Stimulated activated effector memory CD8-positive, alpha-beta T cell treated with anti-CD3 and anti-CD28 coated beads, Interleukin-12 subunit alpha, Interleukin-12 subunit beta, amount 100 ng/mL, for 72 hours (primary cell): Measurements from ENCODE around the gene HORMAD2.
A peak's percentile ranks its signal among the peaks of the same experiment; 100 is the strongest.

Source experiments
- ATAC-seq: fragments of 150-1000 bp; cut with Tn5 transposase; 2 replicates; pipeline ENCODE4 v1.10.0; 2021
- DNase-seq, 2 donors: peaks; one replicate each; pipeline ENCODE4 v3.0.0; 2021 to 2022; ENCODE audit warnings: low spot score in 2 of 2
- H3K27ac Mint-ChIP-seq: one replicate; pipeline ENCODE4 v1.8.0; 2022; ENCODE audit warnings: mild to moderate bottlenecking, mixed read lengths
- H3K36me3 Mint-ChIP-seq: one replicate; pipeline ENCODE4 v1.8.0; 2022; ENCODE audit warnings: mild to moderate bottlenecking, mixed read lengths
- H3K4me1 Mint-ChIP-seq: one replicate; pipeline ENCODE4 v1.8.0; 2022; ENCODE audit warnings: mixed read lengths
- H3K4me3 Mint-ChIP-seq: one replicate; pipeline ENCODE4 v1.8.0; 2022; ENCODE audit warnings: mild to moderate bottlenecking, mixed read lengths
- H3K9me3 Mint-ChIP-seq: one replicate; pipeline ENCODE4 v1.8.0; 2022; ENCODE audit warnings: mixed read lengths

HORMAD2 gene

GRCh38 chr22:30183271-30183670 is 103.0 kb downstream of the HORMAD2 start:
- ATAC-seq (no peak), DNase-seq (peak in 1 of 2 donors; percentile 36)
- Mint-ChIP-seq H3K36me3 (no peaks in the 10 kb centered on the region), H3K4me3 (peak overlapping the region; percentile 17), H3K27ac (peak overlapping the region; percentile 87), H3K4me1 (peaks cover 41% of the 10 kb centered on the region), H3K9me3 (no peaks in the 10 kb centered on the region)

GRCh38 chr22:30183861-30184278 is 103.6 kb downstream of the HORMAD2 start:
- ATAC-seq (peak; percentile 87), DNase-seq (peak in 1 of 2 donors; percentile 47)
- Mint-ChIP-seq H3K4me1 (peaks cover 35% of the 10 kb centered on the region), H3K27ac (peak overlapping the region; percentile 87), H3K4me3 (peak overlapping the region; percentile 17), H3K36me3 (no peaks in the 10 kb centered on the region), H3K9me3 (no peaks in the 10 kb centered on the region)

DNA sequence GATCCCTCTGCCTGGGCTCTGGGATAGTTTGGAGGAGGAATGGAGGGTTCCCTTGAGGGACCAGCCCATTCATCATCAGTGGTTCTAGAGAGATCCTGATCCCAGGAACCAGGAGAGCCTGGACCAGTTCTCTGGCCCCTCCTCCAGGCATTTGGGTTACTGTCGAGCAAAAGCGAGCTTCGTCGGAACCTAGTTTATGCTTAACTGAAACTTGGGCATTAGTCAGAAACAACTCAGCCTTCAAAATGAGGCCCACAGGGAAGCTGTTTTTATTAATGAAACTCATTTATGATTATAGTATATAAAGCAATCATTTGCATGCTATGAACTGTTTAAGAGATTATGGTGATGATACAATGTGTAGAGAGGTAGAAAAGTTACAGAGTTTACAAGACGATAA is 104.9 kb downstream of the HORMAD2 start:
- no peaks in the 10 kb centered on the region for H3K9me3 Mint-ChIP-seq
- peak overlapping the region; percentile 17 for H3K4me3 Mint-ChIP-seq
- peak in 1 of 2 donors; percentile 55 for DNase-seq
- peaks cover 42% of the 10 kb centered on the region for H3K4me1 Mint-ChIP-seq
- H3K27ac Mint-ChIP-seq, result peak overlapping the region; percentile 87
- no peaks in the 10 kb centered on the region for H3K36me3 Mint-ChIP-seq
- peak; percentile 60 for ATAC-seq

DNA sequence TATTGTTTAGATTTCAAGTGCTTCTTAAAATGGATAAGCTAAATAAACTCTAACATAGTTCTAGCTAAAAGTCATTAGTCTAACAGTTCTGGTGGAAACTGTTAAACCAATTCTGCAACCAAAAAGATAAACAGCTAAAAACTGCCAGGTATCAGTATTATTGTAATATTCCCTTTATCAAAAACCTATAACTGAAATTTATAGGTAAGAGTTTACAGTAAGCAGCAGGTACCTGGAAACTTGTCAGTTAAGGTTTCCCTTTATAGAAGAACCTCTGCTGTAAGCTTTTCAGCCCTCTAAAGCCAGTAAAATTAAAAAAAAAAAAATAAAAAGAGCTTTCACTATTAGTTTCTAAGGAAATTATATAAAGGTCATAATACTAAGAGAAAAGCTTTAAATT is 105.3 kb downstream of the HORMAD2 start:
- peak overlapping the region; percentile 87 for H3K27ac Mint-ChIP-seq
- no peaks in the 10 kb centered on the region for H3K36me3 Mint-ChIP-seq
- peaks cover 46% of the 10 kb centered on the region for H3K4me1 Mint-ChIP-seq
- H3K9me3 Mint-ChIP-seq, result no peaks in the 10 kb centered on the region
- DNase-seq (no peak), ATAC-seq (no peak)
- no peak overlapping the region for H3K4me3 Mint-ChIP-seq

- no peak for ATAC-seq
- H3K36me3 Mint-ChIP-seq, result no peaks in the 10 kb centered on the region
- DNase-seq, result no peak
- H3K4me3 Mint-ChIP-seq, result no peak overlapping the region
- no peaks in the 10 kb centered on the region for H3K9me3 Mint-ChIP-seq
- H3K4me1 Mint-ChIP-seq, result peaks cover 51% of the 10 kb centered on the region
- no peak overlapping the region for H3K27ac Mint-ChIP-seq
These were observed 105.8 kb downstream of the HORMAD2 start for GRCh38 chr22:30186041-30186440.

DNA sequence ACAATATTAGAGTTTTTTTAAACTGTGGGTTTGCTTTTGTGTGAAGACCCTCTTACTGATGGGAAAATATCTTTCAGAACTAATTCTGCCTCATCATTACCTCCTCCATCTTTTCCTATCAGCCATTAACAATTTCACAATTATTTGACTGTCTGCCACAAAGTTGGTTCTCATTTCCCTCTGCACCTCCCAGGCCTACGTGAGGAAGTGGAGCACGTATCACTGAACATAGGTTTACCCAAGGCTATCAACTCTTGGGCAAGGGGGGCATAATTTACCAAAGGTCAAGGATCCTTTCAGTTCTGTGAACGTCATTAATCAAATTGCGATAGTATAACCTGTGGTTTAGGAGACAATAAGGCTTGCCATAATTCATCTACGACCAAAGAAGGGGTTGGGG is 106.2 kb downstream of the HORMAD2 start:
- Mint-ChIP-seq H3K27ac (no peak overlapping the region), H3K4me1 (peaks cover 55% of the 10 kb centered on the region), H3K9me3 (no peaks in the 10 kb centered on the region), H3K36me3 (no peaks in the 10 kb centered on the region), H3K4me3 (no peak overlapping the region)
- no peak for DNase-seq
- no peak for ATAC-seq

- H3K36me3 Mint-ChIP-seq, result no peaks in the 10 kb centered on the region
- no peaks in the 10 kb centered on the region for H3K9me3 Mint-ChIP-seq
- DNase-seq, result no peak
- no peak overlapping the region for H3K4me3 Mint-ChIP-seq
- peaks cover 58% of the 10 kb centered on the region for H3K4me1 Mint-ChIP-seq
- no peak for ATAC-seq
- H3K27ac Mint-ChIP-seq, result no peak overlapping the region
These were observed 106.8 kb downstream of the HORMAD2 start for GRCh38 chr22:30187094-30187493.

DNA sequence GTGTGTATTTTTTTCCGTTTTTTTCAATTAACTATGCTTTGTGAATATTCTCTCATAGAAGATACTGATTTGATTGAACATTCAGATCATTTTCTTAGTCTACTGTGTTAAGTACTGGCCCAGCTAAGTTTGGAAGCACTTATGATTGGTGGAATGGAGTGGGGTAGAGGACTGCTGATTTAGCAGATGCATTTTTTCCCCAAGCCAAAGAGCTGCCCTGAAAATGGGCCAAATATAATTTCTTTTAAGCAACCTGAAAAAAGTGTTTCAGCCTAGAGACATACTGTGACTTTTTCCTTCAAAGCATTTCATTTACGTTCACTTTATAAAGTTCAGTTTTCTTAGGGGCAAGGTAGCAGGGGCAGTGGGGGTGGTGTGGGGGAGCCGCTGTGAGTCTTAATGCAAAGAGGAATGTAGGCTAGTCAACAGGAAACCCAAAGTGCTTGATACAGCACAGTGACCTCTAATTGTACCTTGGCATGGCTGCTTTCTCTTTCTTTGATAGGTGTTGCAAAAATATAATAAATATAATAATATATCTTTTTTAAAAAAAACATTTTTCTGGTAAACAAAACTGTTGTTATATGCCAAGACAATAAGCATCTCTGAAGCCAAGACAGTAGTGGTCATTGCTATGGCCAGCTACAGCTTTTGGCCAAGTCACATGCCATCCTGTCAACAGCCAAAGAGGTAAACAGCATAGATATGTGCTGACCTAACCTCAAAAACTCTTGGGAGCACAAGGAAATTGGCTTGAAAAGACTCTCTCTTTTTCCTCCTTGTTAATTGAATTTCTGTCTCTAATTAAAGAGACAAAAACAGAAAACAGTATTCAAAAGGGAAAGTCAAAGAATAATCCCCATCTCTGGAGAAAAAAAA is 107.5 kb downstream of the HORMAD2 start:
- Mint-ChIP-seq H3K4me3 (no peak overlapping the region), H3K36me3 (no peaks in the 10 kb centered on the region), H3K27ac (no peak overlapping the region), H3K4me1 (peaks cover 64% of the 10 kb centered on the region), H3K9me3 (no peaks in the 10 kb centered on the region)
- DNase-seq (no peak), ATAC-seq (no peak)

GRCh38 chr22:30188911-30189310 is 108.6 kb downstream of the HORMAD2 start:
- Mint-ChIP-seq H3K36me3 (no peaks in the 10 kb centered on the region), H3K4me1 (peaks cover 62% of the 10 kb centered on the region), H3K9me3 (no peaks in the 10 kb centered on the region), H3K4me3 (no peak overlapping the region), H3K27ac (no peak overlapping the region)
- ATAC-seq, result no peak
- no peak for DNase-seq

DNA sequence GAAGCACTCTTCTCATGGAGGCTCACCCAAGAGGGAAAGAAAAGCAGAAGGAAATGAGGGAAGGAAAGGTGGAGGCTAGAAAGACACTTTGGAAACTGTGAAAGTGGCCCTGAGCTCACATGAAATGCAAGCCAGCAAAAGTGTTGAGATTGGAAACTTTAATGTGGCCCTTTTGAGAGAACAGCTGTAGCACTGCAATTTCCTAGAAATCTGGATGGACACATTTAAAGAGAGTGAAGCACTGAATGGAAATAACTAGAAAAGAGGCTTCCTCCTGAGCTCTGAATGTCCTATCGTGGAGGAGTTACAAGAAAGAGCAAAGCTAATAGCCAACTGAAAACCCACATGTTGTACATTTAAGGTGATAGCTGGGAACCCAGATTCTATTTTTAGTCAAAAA is 110.3 kb downstream of the HORMAD2 start:
- DNase-seq (no peak), ATAC-seq (no peak)
- no peak overlapping the region for H3K4me3 Mint-ChIP-seq
- H3K27ac Mint-ChIP-seq, result peak overlapping the region; percentile 23
- peaks cover 60% of the 10 kb centered on the region for H3K4me1 Mint-ChIP-seq
- no peaks in the 10 kb centered on the region for H3K9me3 Mint-ChIP-seq
- H3K36me3 Mint-ChIP-seq, result no peaks in the 10 kb centered on the region

- no peaks in the 10 kb centered on the region for H3K9me3 Mint-ChIP-seq
- DNase-seq, result no peak
- H3K4me3 Mint-ChIP-seq, result no peak overlapping the region
- H3K36me3 Mint-ChIP-seq, result no peaks in the 10 kb centered on the region
- no peak overlapping the region for H3K27ac Mint-ChIP-seq
- peaks cover 66% of the 10 kb centered on the region for H3K4me1 Mint-ChIP-seq
- ATAC-seq, result no peak
These were observed 110.9 kb downstream of the HORMAD2 start for GRCh38 chr22:30191040-30191701.

- no peaks in the 10 kb centered on the region for H3K9me3 Mint-ChIP-seq
- H3K4me3 Mint-ChIP-seq, result no peak overlapping the region
- ATAC-seq, result no peak
- H3K36me3 Mint-ChIP-seq, result no peaks in the 10 kb centered on the region
- DNase-seq, result no peak
- H3K4me1 Mint-ChIP-seq, result peaks cover 65% of the 10 kb centered on the region
- no peak overlapping the region for H3K27ac Mint-ChIP-seq
These were observed 112.2 kb downstream of the HORMAD2 start for GRCh38 chr22:30192427-30192826.

- Mint-ChIP-seq H3K4me3 (no peak overlapping the region), H3K4me1 (peaks cover 63% of the 10 kb centered on the region), H3K27ac (no peak overlapping the region), H3K9me3 (no peaks in the 10 kb centered on the region), H3K36me3 (no peaks in the 10 kb centered on the region)
- no peak for DNase-seq
- ATAC-seq, result no peak
These were observed 112.9 kb downstream of the HORMAD2 start for GRCh38 chr22:30193031-30193775.

DNA sequence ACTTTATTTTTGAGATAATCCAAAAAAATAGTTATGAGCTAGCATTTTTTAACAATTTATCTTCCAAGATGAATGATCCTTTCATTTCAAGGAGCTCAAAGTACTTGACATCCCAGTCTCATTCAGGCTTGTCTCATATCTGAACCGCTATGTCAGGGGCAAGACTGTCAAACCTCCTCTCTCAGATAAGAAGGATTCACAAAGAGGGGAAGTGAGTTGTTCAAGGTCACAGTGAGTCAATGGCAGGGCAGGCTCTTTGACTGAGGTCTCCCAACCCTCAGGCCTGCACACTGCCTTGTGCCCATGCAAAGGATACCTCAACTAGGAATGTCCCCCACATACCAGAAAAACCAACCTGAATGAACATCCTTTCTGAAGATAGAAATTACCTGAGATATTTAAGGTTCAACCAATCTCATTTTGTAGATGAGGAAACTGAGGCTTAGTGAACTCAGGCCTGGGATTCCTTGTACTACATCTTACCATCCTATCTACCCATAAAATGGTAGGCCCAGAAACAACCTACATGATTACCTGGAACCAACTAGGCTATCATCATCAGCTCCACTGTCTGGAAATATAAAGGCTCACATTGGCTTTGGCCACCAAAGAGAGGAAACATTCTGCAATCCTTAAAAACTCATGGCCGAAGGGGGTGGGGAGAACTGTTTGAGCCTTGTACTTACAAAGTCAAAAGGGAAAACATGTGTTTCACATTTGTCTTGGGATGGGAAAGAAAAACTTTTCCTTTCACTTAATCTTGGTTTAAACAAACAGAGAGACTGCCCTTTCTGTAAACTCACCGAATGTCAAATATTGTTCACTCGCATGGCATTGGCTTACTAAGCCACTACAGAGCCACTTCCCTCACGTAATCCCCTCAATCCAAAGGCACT is 115.2 kb downstream of the HORMAD2 start:
- Mint-ChIP-seq H3K4me1 (peaks cover 66% of the 10 kb centered on the region), H3K4me3 (peak overlapping the region; percentile 40), H3K27ac (peak overlapping the region; percentile 85), H3K9me3 (no peaks in the 10 kb centered on the region), H3K36me3 (no peaks in the 10 kb centered on the region)
- DNase-seq (no peak), ATAC-seq (peak; percentile 60)
